MM.1S (cell line): ENCODE data around the gene CLRN2.

Source experiments
- DNase-seq: peaks from one replicate; pipeline ENCODE4 v3.0.0-alpha.2; 2015
- H2AFZ ChIP-seq: fragments of 300-600 bp; sonication (generic); 2 replicates; pipeline ENCODE4 v1.6.0; 2016; ENCODE audit warnings: antibody characterized with exemption, low read length
- H3F3A ChIP-seq: fragments of 300-600 bp; sonication (generic); 2 replicates; pipeline ENCODE4 v1.6.1; 2016; ENCODE audit warnings: mild to moderate bottlenecking, antibody characterized with exemption, low read length, moderate library complexity, mixed read lengths; ENCODE audit not compliant: insufficient read depth
- H3K27ac ChIP-seq: fragments of 300-600 bp; sonication (generic); 2 replicates; pipeline ENCODE4 v1.5.1; 2016; ENCODE audit warnings: mild to moderate bottlenecking, low read length
- H3K27me3 ChIP-seq: fragments of 300-600 bp; sonication (generic); replicated peaks from 2 replicates; pipeline ENCODE4 v1.6.0; 2016; ENCODE audit warnings: low read length; ENCODE audit not compliant: insufficient read depth
- H3K36me3 ChIP-seq: fragments of 300-600 bp; sonication (generic); replicated peaks from 2 replicates; pipeline ENCODE4 v1.6.1; 2016; ENCODE audit warnings: mild to moderate bottlenecking, low read length, mixed read lengths; ENCODE audit not compliant: insufficient read depth
- H3K4me1 ChIP-seq: fragments of 300-600 bp; sonication (generic); 2 replicates; pipeline ENCODE4 v1.6.1; 2016; ENCODE audit warnings: low read length, mixed read lengths
- H3K4me2 ChIP-seq: fragments of 300-600 bp; sonication (generic); 2 replicates; pipeline ENCODE4 v1.6.0; 2016; ENCODE audit warnings: low read depth, low read length
- H3K4me3 ChIP-seq: fragments of 300-600 bp; sonication (generic); 2 replicates; pipeline ENCODE4 v1.5.1; 2016; ENCODE audit warnings: low read length, mixed read lengths
- H3K79me2 ChIP-seq: fragments of 300-600 bp; sonication (generic); 2 replicates; pipeline ENCODE4 v1.6.1; 2016; ENCODE audit warnings: mixed run types, low read length, mixed read lengths
- H3K9ac ChIP-seq: fragments of 300-600 bp; sonication (generic); 2 replicates; pipeline ENCODE4 v1.6.1; 2016; ENCODE audit warnings: low read length, mixed read lengths
- H3K9me2 ChIP-seq: fragments of 300-600 bp; sonication (generic); replicated peaks from 2 replicates; pipeline ENCODE4 v1.6.1; 2016; ENCODE audit warnings: mild to moderate bottlenecking, low read length, mixed read lengths; ENCODE audit not compliant: insufficient read depth
- H3K9me3 ChIP-seq: fragments of 300-600 bp; sonication (generic); replicated peaks from 2 replicates; pipeline ENCODE4 v1.6.1; 2016; ENCODE audit warnings: mild to moderate bottlenecking, low read length, mixed read lengths; ENCODE audit not compliant: insufficient read depth
- H4K20me1 ChIP-seq: fragments of 300-600 bp; sonication (generic); 2 replicates; pipeline ENCODE4 v1.6.1; 2016; ENCODE audit warnings: mild to moderate bottlenecking, low read length, moderate library complexity, mixed read lengths; ENCODE audit not compliant: insufficient read depth
- CTCF ChIP-seq: fragments of 300-600 bp; sonication (generic); IDR thresholded peaks from 2 replicates; pipeline ENCODE4 v1.5.1; 2016; ENCODE audit warnings: antibody characterized with exemption, low read length, mixed read lengths
- EZH2 ChIP-seq: fragments of 300-600 bp; sonication (generic); optimal IDR thresholded peaks from 2 replicates; pipeline ENCODE3; 2017; ENCODE audit warnings: low read depth, mild to moderate bottlenecking, antibody characterized with exemption, low read length, mixed read lengths
- EZH2phosphoT487 ChIP-seq: fragments of 300-600 bp; sonication (generic); IDR thresholded peaks from 2 replicates; pipeline ENCODE4 v1.6.1; 2018; ENCODE audit warnings: antibody characterized with exemption, low read length

The CLRN2 gene

GRCh38 chr4:17517664-17518063, 2.7 kb downstream of the CLRN2 start:
- Histone ChIP-seq H4K20me1 (no peaks in the 10 kb centered on the region), H3F3A (0 out of 2 replicates have a peak, but pooled peaks cover 1% of the 10 kb centered on the region), H3K27me3 (no peaks in the 10 kb centered on the region), H3K27ac (no peak overlapping the region), H3K36me3 (no peaks in the 10 kb centered on the region), H3K9me2 (no peaks in the 10 kb centered on the region), H2AFZ (no peak overlapping the region), H3K79me2 (no peaks in the 10 kb centered on the region), H3K4me2 (no peak overlapping the region), H3K4me3 (no peak overlapping the region), H3K9me3 (no peaks in the 10 kb centered on the region), H3K9ac (no peak overlapping the region), H3K4me1 (peaks cover 3% of the 10 kb centered on the region)
- no peak for DNase-seq
- TF ChIP-seq EZH2phosphoT487 (no peak), EZH2 (no peak), CTCF (no peak)

GRCh38 chr4:17521595-17521994, 6.6 kb downstream of the CLRN2 start:
- Histone ChIP-seq H3K9ac (no peak overlapping the region), H3K27me3 (no peaks in the 10 kb centered on the region), H3K79me2 (no peaks in the 10 kb centered on the region), H3K9me2 (no peaks in the 10 kb centered on the region), H3K4me3 (no peak overlapping the region), H4K20me1 (no peaks in the 10 kb centered on the region), H3K4me1 (no peaks in the 10 kb centered on the region), H3K36me3 (no peaks in the 10 kb centered on the region), H2AFZ (no peak overlapping the region), H3K4me2 (no peak overlapping the region), H3K27ac (no peak overlapping the region), H3K9me3 (no peaks in the 10 kb centered on the region), H3F3A (no peaks in the 10 kb centered on the region)
- TF ChIP-seq EZH2: no peak
- TF ChIP-seq CTCF: no peak
- no peak for TF ChIP-seq EZH2phosphoT487
- DNase-seq: no peak

- no peaks in the 10 kb centered on the region for H3F3A ChIP-seq
- no peak overlapping the region for H3K9ac ChIP-seq
- no peak overlapping the region for H3K4me3 ChIP-seq
- no peak overlapping the region for H3K4me2 ChIP-seq
- no peak overlapping the region for H2AFZ ChIP-seq
- no peaks in the 10 kb centered on the region for H3K27me3 ChIP-seq
- no peaks in the 10 kb centered on the region for H3K4me1 ChIP-seq
- TF ChIP-seq CTCF: no peak
- TF ChIP-seq EZH2: no peak
- no peak for TF ChIP-seq EZH2phosphoT487
- H3K9me2 ChIP-seq: no peaks in the 10 kb centered on the region
- no peaks in the 10 kb centered on the region for H3K79me2 ChIP-seq
- H3K36me3 ChIP-seq: no peaks in the 10 kb centered on the region
- no peaks in the 10 kb centered on the region for H4K20me1 ChIP-seq
- no peaks in the 10 kb centered on the region for H3K9me3 ChIP-seq
- no peak for DNase-seq
- H3K27ac ChIP-seq: no peak overlapping the region
Measured at GRCh38 chr4:17523662-17524061, 8.7 kb downstream of the CLRN2 start.
